Amygdala (tissue), 56 donors: ENCODE measurements around the gene GRM2.

Source experiments
- DNase-seq, 56 donors: peaks; one replicate each; lab custom pipeline; 2025; lab: John Stamatoyannopoulos, UW

The GRM2 gene

GRCh38 chr3:51706788-51707731, at the start of gene GRM2:
Gene GRM2, plus strand, starts transcription at chr3:51707068. Its CDS starts 1,916 bp downstream, at chr3:51708984.
- DNase-seq: peak in 32 of 56 donors; percentile 11 to 66 (median 38)

- DNase-seq: no peak
These were observed 49.6 kb upstream of the GRM2 start for GRCh38 chr3:51657234-51657633.

GRCh38 chr3:51659942-51660341, 46.9 kb upstream of the GRM2 start:
- DNase-seq: no peak

GRCh38 chr3:51662456-51662855, 44.4 kb upstream of the GRM2 start:
- no peak for DNase-seq

- no peak for DNase-seq
These were observed 38.1 kb upstream of the GRM2 start for GRCh38 chr3:51668756-51669155.

GRCh38 chr3:51669241-51670052, 37.4 kb upstream of the GRM2 start:
- DNase-seq: peak in 48 of 56 donors; percentile 13 to 84 (median 49)

GRCh38 chr3:51670053-51670822, 36.6 kb upstream of the GRM2 start:
- no peak for DNase-seq

- DNase-seq: peak in 53 of 56 donors; percentile 16 to 89 (median 68)
These were observed 35.8 kb upstream of the GRM2 start, which contains the start of gene TEX264 for GRCh38 chr3:51670823-51671733. Gene TEX264, plus strand, starts transcription at chr3:51671252. Its CDS starts 3,053 bp downstream, at chr3:51674305.

- DNase-seq: peak in 19 of 56 donors; percentile 14 to 55 (median 26)
These were observed 35.0 kb upstream of the GRM2 start for GRCh38 chr3:51671734-51672475.

GRCh38 chr3:51673181-51673801, 33.6 kb upstream of the GRM2 start:
- DNase-seq: no peak

GRCh38 chr3:51673802-51674654, 32.8 kb upstream of the GRM2 start:
- DNase-seq: no peak

- DNase-seq: no peak
These were observed 31.7 kb upstream of the GRM2 start for GRCh38 chr3:51675201-51675611.

- DNase-seq: no peak
These were observed 30.7 kb upstream of the GRM2 start for GRCh38 chr3:51676102-51676640.

- DNase-seq: no peak
These were observed 29.5 kb upstream of the GRM2 start for GRCh38 chr3:51677358-51677757.

GRCh38 chr3:51678186-51678585, 28.7 kb upstream of the GRM2 start:
- no peak for DNase-seq

GRCh38 chr3:51678641-51679040, 28.2 kb upstream of the GRM2 start:
- no peak for DNase-seq

GRCh38 chr3:51679318-51679717, 27.6 kb upstream of the GRM2 start:
- DNase-seq: no peak
